Fibroblast of gingiva (primary cell): Measurements from ENCODE around the gene HGF.
A peak's percentile ranks its signal among the peaks of the same experiment; 100 is the strongest.
"Not testable (repeated sequence)": the region's sequence is repeated elsewhere in the genome, so short reads cannot be mapped to it uniquely, and the experiment has no call there.

Experiments
- DNase-seq: peaks from one replicate; pipeline ENCODE4 v3.0.0-alpha.2; 2011; ENCODE audit warnings: low read depth

Gene HGF

DNA sequence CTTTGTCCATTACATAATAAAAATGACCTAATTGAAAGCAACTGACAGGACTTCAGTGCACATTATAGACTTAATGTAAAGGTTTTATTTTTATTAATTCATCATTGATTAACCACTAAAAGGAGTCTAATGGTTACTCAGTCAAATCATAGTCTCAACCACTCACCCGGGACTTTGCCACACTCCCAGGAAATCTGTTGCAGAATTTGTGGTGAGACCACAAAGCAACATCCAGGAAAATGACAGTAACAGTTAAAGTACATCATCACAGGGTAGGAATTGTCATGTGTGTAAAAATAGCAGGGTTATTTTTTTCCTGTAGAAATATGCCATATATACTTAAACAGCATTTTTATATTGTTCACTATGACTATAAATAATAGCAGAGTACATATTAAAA lies 6.3 kb upstream of the HGF start:
- DNase-seq, result no peak

DNA sequence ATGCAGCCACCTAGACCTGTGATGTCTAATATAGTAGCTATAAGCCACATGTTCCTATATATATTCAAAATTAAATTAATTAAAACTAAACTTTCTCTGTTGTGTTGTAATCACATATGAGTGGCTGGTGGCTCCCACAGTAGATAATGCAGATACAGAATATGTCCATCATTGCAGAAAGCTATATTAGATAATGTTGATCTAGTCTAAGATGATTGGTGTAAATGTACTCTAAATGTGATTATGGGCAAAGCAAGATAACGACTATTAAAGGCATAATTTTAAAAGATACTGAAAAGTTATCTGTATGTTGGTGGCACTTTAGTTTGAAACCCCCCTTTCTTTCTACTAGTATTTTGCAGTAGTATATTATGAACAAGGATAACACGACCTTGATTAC lies 5.7 kb upstream of the HGF start:
- no peak for DNase-seq

- no peak for DNase-seq
Observed at GRCh38 chr7:81774551-81774950, 4.7 kb upstream of the HGF start.

DNA sequence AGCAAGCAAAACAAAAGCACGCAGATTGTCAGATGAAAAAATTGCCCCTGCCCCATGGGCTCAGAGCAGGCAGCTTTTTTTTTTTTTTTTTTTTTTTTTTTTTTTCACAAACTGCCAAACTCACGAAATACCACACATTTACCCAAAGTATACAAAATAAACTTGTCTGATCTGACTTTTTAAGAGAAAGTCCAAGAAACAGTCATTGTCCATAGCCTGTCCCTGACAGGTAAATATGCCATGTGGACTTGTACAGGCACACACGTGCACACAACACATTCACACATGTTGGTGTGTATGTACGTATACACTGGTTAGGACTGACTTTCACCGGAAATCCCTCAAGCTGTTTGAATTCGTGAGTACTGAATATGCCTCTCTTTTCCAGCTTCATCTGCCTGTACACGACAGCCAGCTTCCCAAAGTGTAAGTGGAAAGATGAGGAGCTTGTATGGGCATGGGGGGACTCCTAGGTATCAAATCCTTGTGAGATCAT lies 929 bp upstream of the HGF start:
- DNase-seq, result no peak

DNA sequence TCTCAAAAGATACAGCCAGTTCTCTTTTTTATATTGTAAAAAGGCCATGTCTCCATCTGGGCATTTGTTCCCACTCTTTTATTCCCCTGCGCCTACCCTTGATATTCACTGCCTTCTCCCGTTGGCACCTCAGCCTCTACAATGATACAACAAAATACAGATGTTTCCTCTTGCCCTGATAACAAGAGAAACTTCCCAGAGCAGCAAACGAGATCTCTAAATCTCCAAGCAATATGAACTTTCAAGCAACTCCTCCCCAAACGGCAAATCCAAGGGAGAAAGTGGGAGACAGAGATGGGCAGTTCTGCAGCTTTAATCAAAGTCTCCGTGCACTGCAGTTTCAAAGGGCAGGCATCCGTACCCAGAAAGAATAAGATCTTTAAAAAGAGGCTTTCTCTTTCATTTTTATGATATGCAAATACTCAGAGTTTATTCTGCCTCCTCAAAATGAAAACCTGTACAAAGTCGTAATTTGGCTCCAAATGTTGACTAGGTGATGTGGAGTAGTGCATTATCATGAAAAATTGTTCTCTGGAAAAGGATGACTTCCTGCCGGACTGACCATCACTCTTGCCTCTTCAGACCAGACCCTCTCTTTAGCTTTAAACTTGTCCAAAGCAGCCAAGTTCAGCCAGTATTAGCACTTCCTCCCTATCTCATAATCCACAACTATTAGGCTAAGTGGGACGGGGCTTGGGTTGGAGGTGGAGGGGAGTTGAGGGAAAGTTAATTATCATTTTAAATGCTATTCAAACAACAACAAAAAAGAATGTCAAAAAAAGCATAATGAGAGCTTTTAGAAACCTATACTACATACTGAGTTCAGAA lies 682 bp downstream of the HGF start:
- DNase-seq, result no peak

DNA sequence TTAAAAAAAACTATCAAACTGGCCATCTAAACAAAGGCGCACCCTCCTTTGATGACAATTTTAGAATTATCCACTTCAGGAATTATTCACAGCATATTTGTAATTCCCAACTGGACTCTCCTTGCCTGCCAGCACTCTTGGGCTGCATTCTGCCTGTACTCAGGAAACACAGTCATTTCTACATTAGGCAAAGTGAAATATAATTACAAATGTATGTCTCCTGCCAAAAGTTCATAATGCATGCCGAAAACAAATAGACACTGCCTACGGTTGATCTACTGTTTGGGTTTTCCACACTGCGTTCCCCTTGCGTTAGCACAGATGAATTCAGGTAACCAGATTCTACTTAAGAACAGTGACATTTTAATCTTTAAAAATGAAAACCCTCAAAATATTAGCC lies 1.9 kb downstream of the HGF start:
- DNase-seq, result peak; percentile 75

DNA sequence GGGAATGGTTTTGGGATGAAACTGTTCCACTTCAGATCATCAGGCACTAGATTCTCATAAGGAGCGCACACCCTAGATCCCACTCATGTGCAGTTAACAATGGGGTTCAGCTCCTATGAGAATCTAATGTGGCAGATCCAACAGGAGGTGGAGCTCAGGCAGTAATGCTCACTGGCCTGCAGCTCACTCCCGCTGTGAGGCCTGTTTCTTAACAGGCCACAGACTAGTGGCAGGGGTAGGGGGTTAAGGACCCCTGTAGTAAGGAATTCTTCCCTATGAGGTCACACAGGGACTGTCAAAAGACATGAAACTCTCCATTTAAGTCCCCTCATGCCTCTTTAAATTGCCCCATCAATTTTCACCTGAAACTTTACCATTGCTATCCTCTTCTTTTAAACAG lies 8.0 kb downstream of the HGF start:
- no peak for DNase-seq

- DNase-seq, result no peak
Observed at GRCh38 chr7:81761031-81761430, 8.8 kb downstream of the HGF start.

- no peak for DNase-seq
Observed at GRCh38 chr7:81754918-81755696, 14.7 kb downstream of the HGF start.

DNA sequence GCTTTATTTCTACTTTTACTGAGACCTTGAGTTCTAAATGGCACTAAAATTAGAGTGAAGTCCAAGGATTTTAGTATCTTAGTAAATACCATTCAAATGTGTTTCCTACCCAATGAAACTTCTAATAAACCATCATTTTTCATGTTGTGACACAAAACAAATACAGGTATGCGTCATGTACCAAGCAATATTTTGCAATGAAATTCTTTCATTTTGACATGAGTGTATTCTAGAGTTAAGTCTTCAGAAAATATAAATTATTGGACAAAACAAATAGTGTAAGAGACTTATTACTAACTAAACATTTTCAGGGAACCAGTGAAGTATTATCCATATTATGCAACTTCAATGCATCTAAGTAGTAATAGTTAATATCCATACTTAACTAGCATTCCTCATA lies 16.5 kb downstream of the HGF start:
- no peak for DNase-seq

DNA sequence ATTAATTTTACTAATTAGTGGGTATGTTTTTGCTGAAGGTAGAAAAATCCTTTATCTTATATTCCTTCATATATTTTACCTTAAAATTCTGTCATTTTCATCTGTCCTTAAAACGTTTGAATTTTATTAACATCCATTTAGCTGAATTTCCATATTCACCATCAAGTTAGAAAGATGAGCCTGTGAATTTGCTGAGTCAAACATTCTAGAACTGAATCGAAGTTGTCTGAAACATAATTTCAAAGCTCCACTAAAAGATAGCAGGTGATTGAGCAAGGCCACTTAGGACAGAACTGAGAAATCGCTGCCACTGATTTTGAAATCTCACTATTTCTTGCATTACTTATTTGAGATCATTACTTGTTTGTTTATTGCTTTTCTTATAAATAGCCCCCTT lies 17.5 kb downstream of the HGF start:
- peak; percentile 16 for DNase-seq

- DNase-seq, result no peak
Observed at GRCh38 chr7:81751619-81752317, 18.1 kb downstream of the HGF start.

GRCh38 chr7:81745637-81746036 lies 24.2 kb downstream of the HGF start:
- no peak for DNase-seq

DNA sequence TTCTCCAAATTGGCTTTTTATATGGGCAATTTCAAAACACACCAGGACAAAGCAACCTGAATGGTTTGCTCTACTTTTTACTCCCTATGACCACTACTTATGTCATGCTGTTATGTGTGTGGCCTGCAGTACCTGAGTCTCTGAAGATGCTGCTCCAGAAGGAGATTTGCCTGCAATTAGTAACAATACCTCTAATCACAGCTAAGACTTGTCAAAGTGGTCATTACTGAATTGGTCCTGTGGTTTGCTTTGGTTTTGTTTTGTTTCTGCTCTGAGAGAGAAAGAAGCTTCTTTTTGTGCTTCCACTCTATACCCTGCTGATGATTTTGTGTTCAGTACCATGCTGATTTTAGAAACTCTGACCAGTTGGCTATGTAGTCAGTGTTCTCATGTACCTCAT lies 25.5 kb downstream of the HGF start:
- no peak for DNase-seq

- no peak for DNase-seq
Observed at GRCh38 chr7:81743665-81744064, 26.2 kb downstream of the HGF start.

- no peak for DNase-seq
Observed at GRCh38 chr7:81743201-81743600, 26.6 kb downstream of the HGF start.

DNA sequence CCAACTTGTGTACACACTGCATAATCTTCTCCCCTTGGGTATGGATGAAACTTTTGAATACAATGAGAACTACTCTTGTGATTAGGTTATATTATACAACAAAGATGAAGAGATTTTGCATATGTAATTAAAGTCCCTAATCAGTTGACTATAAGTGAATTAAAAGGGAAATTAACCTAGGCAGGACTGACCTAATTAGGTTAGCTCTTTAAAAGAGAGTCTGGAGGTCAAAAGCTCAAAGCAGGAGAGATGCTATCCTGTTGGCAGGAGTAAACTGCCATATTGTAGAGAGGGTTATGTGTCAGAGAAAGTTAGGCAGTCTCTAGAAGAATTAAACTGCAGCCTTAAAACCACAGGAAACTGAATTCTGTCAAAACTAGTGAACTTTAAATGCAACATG lies 29.4 kb downstream of the HGF start:
- no peak for DNase-seq

DNA sequence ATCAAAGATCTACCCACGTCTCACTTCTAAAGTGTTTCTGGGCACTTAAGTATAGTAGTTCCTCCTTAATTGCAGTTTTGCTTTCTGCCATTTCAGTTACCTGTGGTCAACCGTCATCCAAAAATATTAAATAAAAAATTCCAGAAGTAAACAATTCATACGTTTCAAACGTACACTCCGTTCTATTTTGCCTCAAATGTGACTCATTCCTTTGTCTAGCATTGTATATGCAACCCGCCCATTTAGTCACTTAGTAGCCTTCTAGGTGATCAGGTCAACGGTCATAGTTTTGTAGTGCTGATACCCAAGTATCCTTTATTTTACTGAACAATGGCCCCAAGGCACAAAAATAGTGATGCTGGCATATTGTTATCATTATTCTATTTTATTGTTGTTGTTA lies 33.8 kb downstream of the HGF start:
- DNase-seq, result no peak

DNA sequence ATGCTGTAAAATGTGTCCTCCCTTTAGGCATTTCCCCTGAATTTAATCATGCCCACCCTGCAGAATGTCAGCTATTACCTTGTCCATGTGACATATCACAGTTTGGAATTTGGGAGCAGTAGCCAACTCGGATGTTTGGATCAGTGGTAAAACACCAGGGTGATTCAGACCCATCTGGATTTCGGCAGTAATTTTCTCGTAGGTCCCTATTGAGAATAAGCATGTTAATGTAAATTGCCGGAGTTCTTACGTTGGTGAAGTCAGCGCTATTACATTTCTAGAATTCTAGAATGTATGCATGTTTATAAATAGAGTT lies 44.1 kb downstream of the HGF start:
- DNase-seq, result peak; percentile 92

- DNase-seq, result peak; percentile 60
Observed at GRCh38 chr7:81725003-81725811, 44.6 kb downstream of the HGF start.

DNA sequence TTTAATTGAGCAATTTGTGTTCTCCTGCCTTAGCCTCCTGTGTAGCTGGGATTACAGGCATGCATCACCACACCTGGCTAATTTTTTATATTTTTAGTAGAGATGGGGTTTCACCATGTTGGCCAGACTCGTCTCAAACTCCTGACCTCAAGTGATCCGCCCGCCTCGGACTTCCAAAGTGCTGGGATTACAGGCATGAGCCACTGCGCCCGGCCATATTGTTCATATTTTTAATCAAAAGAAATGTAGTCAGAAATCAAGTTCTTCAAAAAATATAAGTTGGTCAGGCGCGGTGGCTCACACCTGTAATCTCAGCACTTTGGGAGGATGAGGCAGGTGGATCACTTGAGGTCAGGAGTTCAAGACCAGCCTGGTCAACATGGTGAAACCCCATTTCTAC lies 47.6 kb downstream of the HGF start:
- DNase-seq, result not testable (repeated sequence)

DNA sequence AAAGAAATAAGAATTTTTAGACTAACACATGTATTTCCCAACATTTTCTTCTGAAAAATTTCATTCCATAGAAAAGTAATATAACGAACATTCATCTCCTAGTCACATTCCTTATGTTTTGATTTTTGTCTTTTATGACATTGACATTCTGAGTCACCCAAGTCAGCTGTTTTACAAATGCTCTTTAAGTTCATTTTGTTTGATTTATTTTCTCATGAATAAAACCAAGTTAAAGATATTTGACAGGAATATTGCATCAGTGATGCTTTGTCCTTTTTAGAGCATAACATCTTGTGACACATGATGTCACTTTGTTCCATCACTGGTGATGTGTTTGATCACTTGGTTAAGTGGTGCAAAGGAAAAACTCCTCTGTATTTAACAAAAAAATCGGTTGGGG lies 48.4 kb downstream of the HGF start:
- no peak for DNase-seq
